ENCODE results near the gene NECTIN4. TPM values are rescaled to one million over a fixed set of nuclear protein-coding genes. Genes with fewer than 3 reads are reported as not detected.

Gene NECTIN4
- polyA plus RNA-seq, 3 donors: 0.07 TPM; not detected in 1

GRCh38 chr1:161119092-161119903 lies 29.9 kb upstream of the NECTIN4 start:
- intact Hi-C loops (cut with micrococcal nuclease): loop anchor here in 1 of 2 donors (2.0 to 5.0 kb wide), 3 partner anchors 14 to 52 kb away; partner anchors contain the start of genes ARHGAP30, DEDD and UFC1
- Mint-ChIP-seq H3K4me3 (peak overlapping the region; percentile 90 to 95), H3K4me1 (peaks cover 81% of the 10 kb centered on the region), H3K27me3 (ENCODE audit: low read depth in 3 of 3) (no peaks in the 10 kb centered on the region), H3K36me3 (peaks cover 36 to 49% of the 10 kb centered on the region in 2 donors), H3K27ac (peak overlapping the region; percentile 89 to 98 (median 94)), H3K9me3 (peaks cover 0 to 2% (median 0%) of the 10 kb centered on the region in 7 donors)
- peaks cover 70 to 86% of the 10 kb centered on the region in 2 donors for H3K4me1 ChIP-seq (ENCODE audit: control insufficient read depth in 1 of 2, insufficient read depth in 2 of 2, low read length in 2 of 2)
- H3K9ac ChIP-seq (ENCODE audit: insufficient read depth, low read length, poor library complexity, severe bottlenecking): no peak overlapping the region
- peak overlapping the region; percentile 97 for H3K4me2 ChIP-seq (replicated peaks; ENCODE audit: extremely low read depth, low read length, poor library complexity, severe bottlenecking)
- TF ChIP-seq CTCF (IDR thresholded peaks at IDR 0.05): peak; percentile 76
- H3K27me3 ChIP-seq (ENCODE audit: control insufficient read depth in 2 of 2, insufficient read depth in 2 of 2, low read length in 2 of 2): no peaks in the 10 kb centered on the region
- H3K4me3 ChIP-seq (replicated peaks in 1 of 3; ENCODE audit: low read depth in 2 of 3, low read length in 3 of 3): peak overlapping the region in 2 of 3 experiments; percentile 86 to 100
- H3K36me3 ChIP-seq (replicated peaks in 1 of 2; ENCODE audit: control insufficient read depth in 1 of 2, insufficient read depth in 2 of 2, low read length in 2 of 2): peaks cover 30 to 40% of the 10 kb centered on the region in 2 donors
- DNase-seq: peak; percentile 59 to 86 (median 72)
- H2AFZ ChIP-seq (ENCODE audit: insufficient read depth, low read depth, low read length, poor library complexity, severe bottlenecking): no peak overlapping the region
- peak overlapping the region; percentile 18 to 99 for H3K27ac ChIP-seq (ENCODE audit: low read depth in 1 of 2, low read length in 2 of 2)
- 63% methylated on average over 9 of the region's 10 CpGs for WGBS (ENCODE audit: insufficient coverage)
- peaks cover 72% of the 10 kb centered on the region for H3K79me2 ChIP-seq (ENCODE audit: insufficient read depth, low read length)
- H3K9me3 ChIP-seq (replicated peaks in 1 of 2; ENCODE audit: control insufficient read depth in 1 of 2, insufficient read depth in 1 of 2, low read length in 2 of 2): no peaks in the 10 kb centered on the region
- H4K20me1 ChIP-seq (ENCODE audit: insufficient read depth, low read length): peaks cover 33% of the 10 kb centered on the region

GRCh38 chr1:161117759-161118581 lies 28.6 kb upstream of the NECTIN4 start, which contains the start of the genes NIT1 and PFDN2:
Gene NIT1, plus strand, starts transcription at chr1:161118105. Its CDS starts 72 bp downstream, at chr1:161118177.
Gene PFDN2, minus strand, starts transcription at chr1:161118037. Its CDS starts 11 bp downstream, at chr1:161118026.
- H3K4me1 Mint-ChIP-seq: peaks cover 90% of the 10 kb centered on the region
- WGBS (ENCODE audit: insufficient coverage): under 1% methylated on average over 52 of the region's 58 CpGs

More at GRCh38 chr1:161117759-161118581, 28.6 kb upstream of the NECTIN4 start, which contains the start of the genes NIT1 and PFDN2:
- no peak for TF ChIP-seq CTCF (IDR thresholded peaks at IDR 0.05)
- peak; percentile 77 to 80 (median 78) for DNase-seq
- H3K36me3 ChIP-seq (replicated peaks in 1 of 2; ENCODE audit: control insufficient read depth in 1 of 2, insufficient read depth in 2 of 2, low read length in 2 of 2): peaks cover 18 to 27% of the 10 kb centered on the region in 2 donors
- no peaks in the 10 kb centered on the region for H3K27me3 ChIP-seq (ENCODE audit: control insufficient read depth in 2 of 2, insufficient read depth in 2 of 2, low read length in 2 of 2)
- intact Hi-C loops (cut with micrococcal nuclease): loop anchor here in 1 of 2 donors (2.0 to 5.0 kb wide), 3 partner anchors 15 to 51 kb away; partner anchors contain the start of genes ARHGAP30, DEDD and UFC1
- peaks cover 40% of the 10 kb centered on the region for H4K20me1 ChIP-seq (ENCODE audit: insufficient read depth, low read length)
- H3K4me2 ChIP-seq (replicated peaks; ENCODE audit: extremely low read depth, low read length, poor library complexity, severe bottlenecking): peak within 1 kb of the TSS; percentile 97
- peak within 1 kb of the TSS; percentile 96 for H3K9ac ChIP-seq (ENCODE audit: insufficient read depth, low read length, poor library complexity, severe bottlenecking)
- H3K36me3 Mint-ChIP-seq: peaks cover 23 to 40% of the 10 kb centered on the region in 2 donors
- peak within 1 kb of the TSS; percentile 89 to 99 for H3K27ac ChIP-seq (ENCODE audit: low read depth in 1 of 2, low read length in 2 of 2)
- peaks cover 72 to 92% of the 10 kb centered on the region in 2 donors for H3K4me1 ChIP-seq (ENCODE audit: control insufficient read depth in 1 of 2, insufficient read depth in 2 of 2, low read length in 2 of 2)
- H2AFZ ChIP-seq (ENCODE audit: insufficient read depth, low read depth, low read length, poor library complexity, severe bottlenecking): peak within 1 kb of the TSS; percentile 95
- peaks cover 79% of the 10 kb centered on the region for H3K79me2 ChIP-seq (ENCODE audit: insufficient read depth, low read length)
- peaks cover 0 to under 1% (median 0%) of the 10 kb centered on the region in 7 donors for H3K9me3 Mint-ChIP-seq
- H3K9me3 ChIP-seq (replicated peaks in 1 of 2; ENCODE audit: control insufficient read depth in 1 of 2, insufficient read depth in 1 of 2, low read length in 2 of 2): no peaks in the 10 kb centered on the region
- H3K4me3 Mint-ChIP-seq: peak within 1 kb of the TSS; percentile 90 to 95
- H3K27me3 Mint-ChIP-seq (ENCODE audit: low read depth in 3 of 3): no peaks in the 10 kb centered on the region
- peak within 1 kb of the TSS; percentile 71 to 100 (median 86) for H3K4me3 ChIP-seq (replicated peaks in 1 of 3; ENCODE audit: low read depth in 2 of 3, low read length in 3 of 3)
- H3K27ac Mint-ChIP-seq: peak within 1 kb of the TSS; percentile 89 to 98 (median 94)

Measured in CD14-positive monocyte (primary cell).